ENCODE data around the gene SLK.

SLK gene

GRCh38 chr10:104028146-104028545, 61.2 kb downstream of the SLK start:
- ChIA-PET POLR2A (ENCODE audit: low non-redundant PET) (no interaction called here), CTCF (interaction anchor here (0.5 to 1.3 kb wide), 5 partner anchors 22 to 140 kb away, joined by 3 to 9 read pairs (median 5); partner anchors contain the start of gene SFR1)

GRCh38 chr10:104028823-104029520, 62.0 kb downstream of the SLK start:
- no peak for TF ChIP-seq CTCF (conservative IDR thresholded peaks at IDR 0.05; ENCODE audit: low read depth)
- no peak for DNase-seq (ENCODE audit: low spot score)
- CTCF ChIA-PET = interaction anchor here (0.5 to 1.5 kb wide), 6 partner anchors 23 to 141 kb away, joined by 3 to 9 read pairs (median 4); partner anchors contain the start of gene SFR1
- no peak overlapping the region for H3K27ac ChIP-seq
- POLR2A ChIA-PET (ENCODE audit: low non-redundant PET) = no interaction called here

More at GRCh38 chr10:104028146-104028545, 61.2 kb downstream of the SLK start:
- DNase-seq (ENCODE audit: low spot score) = peak; percentile 60
- H3K27ac ChIP-seq = peak overlapping the region; percentile 43; the same call in 1 of the 2 replicates
- TF ChIP-seq CTCF (conservative IDR thresholded peaks at IDR 0.05; ENCODE audit: low read depth) = peak; percentile 42

GRCh38 chr10:104029521-104029860, 62.6 kb downstream of the SLK start:
- POLR2A ChIA-PET (ENCODE audit: low non-redundant PET) = no interaction called here
- CTCF ChIA-PET = interaction anchor here (0.9 to 1.5 kb wide), 2 partner anchors 24 to 98 kb away, joined by 3 to 4 read pairs; no protein-coding TSS in a partner anchor
- no peak overlapping the region for H3K27ac ChIP-seq
- TF ChIP-seq CTCF (conservative IDR thresholded peaks at IDR 0.05; ENCODE audit: low read depth) = no peak
- DNase-seq (ENCODE audit: low spot score) = no peak

GRCh38 chr10:104031631-104032030, 64.7 kb downstream of the SLK start:
- ChIA-PET CTCF (no interaction called here), POLR2A (ENCODE audit: low non-redundant PET) (no interaction called here)
- DNase-seq (ENCODE audit: low spot score) = no peak
- H3K27ac ChIP-seq = peak overlapping the region; percentile 60; the same call in 1 of the 2 replicates
- TF ChIP-seq CTCF (conservative IDR thresholded peaks at IDR 0.05; ENCODE audit: low read depth) = no peak

- DNase-seq (ENCODE audit: low spot score) = no peak
- TF ChIP-seq CTCF (conservative IDR thresholded peaks at IDR 0.05; ENCODE audit: low read depth) = no peak
- H3K27ac ChIP-seq = peak overlapping the region; percentile 60
- CTCF ChIA-PET = interaction anchor here (0.7 to 1.0 kb wide), 2 partner anchors 9 to 10 kb away, joined by 3 to 4 read pairs; no protein-coding TSS in a partner anchor
- POLR2A ChIA-PET (ENCODE audit: low non-redundant PET) = no interaction called here
Observed at GRCh38 chr10:104032144-104032775, 65.3 kb downstream of the SLK start.

GRCh38 chr10:104033401-104033930, 66.5 kb downstream of the SLK start:
- TF ChIP-seq CTCF (conservative IDR thresholded peaks at IDR 0.05; ENCODE audit: low read depth) = no peak
- ChIA-PET POLR2A (ENCODE audit: low non-redundant PET) (no interaction called here), CTCF (interaction anchor here (0.6 to 1.0 kb wide), 2 partner anchors 11 to 12 kb away, joined by 4 read pairs; no protein-coding TSS in a partner anchor)
- peak overlapping the region; percentile 60 for H3K27ac ChIP-seq
- no peak for DNase-seq (ENCODE audit: low spot score)
